Adrenal gland (tissue), 5 donors: ENCODE data around the gene ANKRD36.
"Not testable (repeated sequence)": the region's sequence is repeated elsewhere in the genome, so short reads cannot be mapped to it uniquely, and the experiment has no call there.

ENCODE experiments used
- CTCF ChIP-seq, 6 experiments: fragments of 450-650 bp in 4 of 6; fragments of 200-600 bp in 2 of 6; sonication (generic) in 1 of 6; IDR thresholded peaks; 1 replicate in 5 of 6; 2 replicates in 1 of 6; pipeline versions ENCODE4 v1.5.1 to v1.8.0; 2016 to 2021; ENCODE audit warnings: antibody characterized with exemption in 6 of 6, mild to moderate bottlenecking in 2 of 6, moderate library complexity in 1 of 6
- POLR2A ChIP-seq, 2 donors: fragments of 450-650 bp; IDR thresholded peaks; one replicate each; pipeline ENCODE4 v1.6.1; 2017; ENCODE audit warnings: antibody characterized with exemption in 2 of 2, mild to moderate bottlenecking in 2 of 2, moderate library complexity in 1 of 2
- donor health status: DM: no; HTN: no; CAD: no.

- TF ChIP-seq CTCF, POLR2A (IDR thresholded peaks at IDR 0.05): not testable (repeated sequence)
Observed at GRCh38 chr2:97083516-97083915, 29.4 kb upstream of the ANKRD36 start.
